ENCODE data around the gene TUBAL3.
A peak's percentile ranks its signal among the peaks of the same experiment; 100 is the strongest.
"Not testable (repeated sequence)": the region's sequence is repeated elsewhere in the genome, so short reads cannot be mapped to it uniquely, and the experiment has no call there.

The TUBAL3 gene

DNA sequence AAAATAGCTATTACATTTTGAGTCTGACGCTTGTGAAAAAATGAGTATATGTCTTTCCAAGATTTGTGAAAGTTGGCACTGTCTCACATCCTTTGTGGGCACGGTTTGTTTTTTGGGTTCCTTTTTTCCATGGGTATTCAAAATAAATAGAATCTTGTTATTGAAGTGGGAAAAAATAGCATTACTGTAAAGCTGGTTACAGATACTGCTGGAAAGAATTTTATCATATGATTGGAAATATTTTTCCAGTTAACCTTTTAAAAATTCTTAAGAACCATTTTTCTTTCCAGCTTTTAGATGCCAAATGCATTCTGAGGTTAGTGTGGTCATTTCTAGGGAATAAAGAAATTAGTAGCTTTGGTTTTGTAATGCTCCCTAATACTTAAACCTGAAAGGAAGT lies 19.1 kb upstream of the TUBAL3 start:
- DNase-seq (ENCODE audit: low spot score): no peak

DNA sequence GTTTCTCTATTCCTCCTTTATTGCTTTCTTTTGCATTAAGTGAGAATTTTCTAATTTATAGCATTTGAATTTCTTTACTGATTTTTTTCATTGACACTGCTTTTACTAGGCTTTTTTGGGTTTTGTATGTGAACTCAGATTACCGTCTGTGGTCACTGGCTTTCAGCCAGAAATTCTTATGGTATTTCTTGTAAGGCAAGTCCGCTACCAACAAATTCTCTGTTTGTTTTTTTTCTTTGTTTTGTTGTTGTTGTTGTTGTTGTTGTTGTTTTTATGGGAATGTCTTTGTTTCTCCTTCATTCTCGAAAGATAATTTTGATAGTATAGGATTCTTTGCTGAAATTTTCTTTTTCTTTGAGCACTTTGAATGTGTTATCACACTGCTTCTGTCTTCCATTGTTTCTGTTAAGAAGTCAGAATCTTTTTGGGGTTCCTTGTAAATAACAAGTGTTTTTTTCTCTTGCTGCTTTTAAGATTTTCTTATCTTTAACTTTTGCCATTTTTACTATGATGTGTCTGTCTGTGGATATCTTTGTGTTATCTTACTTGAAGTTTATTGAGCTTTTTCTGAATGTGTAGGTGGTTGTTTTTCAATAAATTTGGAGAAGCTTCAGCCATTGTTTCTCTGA lies 15.0 kb upstream of the TUBAL3 start:
- no peak for DNase-seq (ENCODE audit: low spot score)

DNA sequence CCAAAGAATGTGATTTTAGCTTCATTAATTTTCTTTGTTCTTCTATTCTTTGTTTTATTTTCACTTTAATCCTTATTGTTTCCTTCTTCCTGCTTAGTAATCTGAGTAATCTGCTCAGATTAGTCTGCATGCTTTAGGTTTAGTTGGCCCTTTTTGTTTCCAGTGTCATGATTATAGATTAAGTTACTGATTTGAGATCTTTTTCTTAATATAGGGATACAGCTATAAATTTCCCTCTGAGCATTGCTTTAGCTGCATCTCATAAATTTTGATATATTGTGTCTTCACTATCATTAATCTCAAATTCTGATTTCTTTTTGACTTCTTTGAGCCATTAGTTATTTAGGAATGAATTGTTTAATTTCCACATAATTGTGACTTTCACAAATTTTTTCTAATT lies 14.0 kb upstream of the TUBAL3 start:
- no peak for DNase-seq (ENCODE audit: low spot score)

DNA sequence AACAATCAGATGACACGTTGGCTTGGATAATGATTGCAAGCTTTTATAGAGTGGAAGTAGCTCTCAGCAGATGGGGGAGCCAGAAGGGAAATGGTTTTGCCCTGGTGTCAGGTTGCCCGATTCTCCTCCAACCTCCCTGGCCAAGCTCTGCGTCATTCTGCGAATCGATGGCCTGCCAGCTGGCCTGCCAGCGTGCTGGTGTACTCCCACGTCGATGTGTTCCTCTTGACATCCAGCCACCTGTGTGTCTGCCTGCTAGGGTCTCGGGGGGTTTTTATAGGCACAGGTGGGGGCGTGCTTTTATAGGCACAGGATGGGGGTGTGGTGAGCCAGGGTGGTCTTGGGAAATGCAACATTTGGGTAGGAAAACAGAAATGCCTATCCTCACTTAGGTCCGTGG lies 12.4 kb upstream of the TUBAL3 start:
- no peak for DNase-seq (ENCODE audit: low spot score)

DNA sequence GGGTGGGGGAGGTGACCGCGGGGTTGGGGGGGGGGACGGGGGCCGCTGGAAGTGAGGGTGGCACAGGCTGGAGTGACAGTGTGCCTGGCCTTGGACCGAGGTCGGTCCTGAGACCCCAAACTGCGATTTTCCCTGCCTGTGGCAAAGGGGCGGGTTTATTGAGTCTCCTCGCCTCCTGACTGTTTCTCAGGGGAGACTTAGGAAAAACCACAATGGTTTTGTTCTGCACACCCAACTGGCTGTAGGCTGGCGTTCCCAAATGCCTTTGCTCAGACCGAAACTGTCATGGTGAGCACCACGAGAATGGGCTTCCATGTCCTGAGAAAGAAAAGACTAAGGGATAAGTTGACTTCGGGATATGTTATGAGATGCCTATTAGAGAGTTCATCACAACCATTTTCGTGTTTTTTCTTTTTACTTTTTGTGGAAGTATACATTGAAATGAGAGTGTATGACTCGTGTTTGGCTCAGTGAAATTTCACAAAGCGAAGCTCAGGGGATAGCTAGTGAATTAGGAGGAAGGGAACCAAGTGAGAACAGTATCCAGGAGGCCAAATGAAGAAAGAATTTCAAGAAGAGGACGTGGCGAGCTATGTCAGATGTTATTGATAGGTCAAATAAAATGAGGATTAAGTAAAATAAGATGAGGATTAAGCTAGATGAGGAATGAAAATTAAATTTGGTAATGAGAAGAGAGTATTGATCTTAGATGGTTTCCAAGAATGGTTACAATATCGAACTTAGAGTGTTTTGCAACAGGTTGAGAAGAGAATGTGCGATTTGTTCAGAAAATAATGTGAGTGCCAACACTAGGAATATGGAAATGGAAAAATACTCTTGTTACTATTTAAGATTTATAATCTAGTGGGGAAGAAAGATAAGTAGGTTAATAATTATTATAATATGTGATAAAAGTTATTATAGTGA lies 8.6 kb upstream of the TUBAL3 start:
- peak; percentile 45 for DNase-seq (ENCODE audit: low spot score)

DNA sequence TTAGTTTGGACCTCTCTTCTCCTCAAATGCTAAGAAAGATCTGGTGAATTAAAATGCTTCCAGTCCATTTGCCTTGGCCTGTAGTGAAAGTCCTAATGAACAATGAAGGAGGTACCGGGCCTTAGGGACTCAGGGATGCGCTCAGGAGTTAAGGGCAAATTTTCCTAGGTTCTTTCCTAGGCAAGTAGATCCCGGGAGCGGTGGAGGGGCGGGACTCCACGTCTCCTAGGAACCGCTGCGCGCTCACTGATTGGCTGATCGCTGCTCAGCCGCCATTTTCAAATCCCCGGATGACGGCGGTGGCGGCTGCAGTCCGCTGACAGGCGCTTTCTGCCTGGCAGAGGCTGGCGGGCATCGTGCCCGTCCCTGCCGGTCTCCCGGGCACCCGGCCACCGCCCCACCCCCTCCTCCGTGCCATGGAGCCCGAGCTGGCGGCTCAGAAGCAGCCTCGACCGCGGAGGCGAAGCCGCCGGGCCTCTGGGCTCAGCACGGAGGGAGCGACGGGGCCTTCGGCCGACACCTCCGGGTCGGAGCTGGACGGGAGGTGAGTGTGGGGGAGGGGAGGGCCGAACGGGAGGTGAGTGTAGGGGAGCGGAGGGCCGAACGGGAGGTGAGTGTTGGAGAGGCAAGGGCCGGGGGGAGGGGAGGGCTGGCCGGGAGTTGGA lies 7.8 kb upstream of the TUBAL3 start, which contains the start of gene NET1:
Gene NET1 (plus strand): TSS at position 281 of the 665 bp plus-strand sequence. CDS start 136 bp downstream, at position 417.
- peak; percentile 100 for DNase-seq (ENCODE audit: low spot score)

DNA sequence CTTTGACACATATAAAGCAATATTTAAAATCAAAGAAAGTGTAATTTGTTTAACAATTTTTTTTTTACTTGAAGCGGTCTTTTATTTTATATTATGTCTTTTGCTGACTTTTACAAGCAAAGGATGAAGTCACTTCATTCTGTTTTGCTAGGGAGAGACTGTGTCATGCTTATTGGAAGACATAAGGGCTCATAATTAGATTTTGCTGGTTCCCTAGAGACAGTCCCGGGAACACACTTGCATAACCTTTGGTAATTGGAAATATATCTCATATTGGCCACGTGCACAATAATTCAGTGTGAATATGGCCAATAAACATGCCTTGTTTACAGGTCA lies 7.3 kb upstream of the TUBAL3 start:
- DNase-seq (ENCODE audit: low spot score): no peak

DNA sequence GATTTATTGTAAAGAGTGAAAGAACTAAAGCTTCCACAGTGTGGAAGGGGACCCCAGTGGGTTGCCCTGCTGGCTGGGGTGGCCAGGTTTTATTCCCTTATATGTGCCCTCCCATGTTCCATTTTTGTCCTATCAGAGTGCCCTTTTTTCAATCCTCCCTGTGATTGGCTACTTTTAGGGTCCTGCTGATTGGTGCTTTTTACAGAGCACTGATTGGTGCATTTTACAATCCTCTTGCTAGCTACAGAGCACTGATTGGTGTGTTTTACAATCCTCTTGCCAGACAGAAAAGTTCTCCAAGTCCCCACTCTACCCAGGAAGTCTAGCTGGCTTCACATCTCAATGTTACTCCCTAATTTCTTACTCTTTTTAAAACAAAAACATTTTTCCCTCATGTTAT lies 6.2 kb upstream of the TUBAL3 start:
- not testable (repeated sequence) for DNase-seq (ENCODE audit: low spot score)

DNA sequence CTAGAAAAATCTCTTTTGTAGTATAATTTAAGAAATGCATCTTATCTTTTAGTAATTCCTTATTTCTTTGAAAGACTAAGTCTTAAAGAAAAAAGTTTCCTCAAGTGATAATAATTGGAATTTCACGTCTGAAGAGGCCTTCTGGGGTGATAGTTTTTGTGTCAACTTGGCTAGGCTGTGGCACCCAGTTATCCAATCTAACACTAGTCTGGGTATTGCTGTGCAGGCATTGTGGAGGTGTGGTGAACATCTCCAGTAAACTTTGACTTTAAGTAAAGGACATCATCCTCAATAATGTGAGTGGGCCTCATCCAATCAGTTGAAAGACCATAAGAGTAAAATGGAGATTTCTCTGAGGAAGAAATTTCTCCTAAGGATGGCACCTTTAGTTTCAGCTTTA lies 2.3 kb upstream of the TUBAL3 start:
- no peak for DNase-seq (ENCODE audit: low spot score)

DNA sequence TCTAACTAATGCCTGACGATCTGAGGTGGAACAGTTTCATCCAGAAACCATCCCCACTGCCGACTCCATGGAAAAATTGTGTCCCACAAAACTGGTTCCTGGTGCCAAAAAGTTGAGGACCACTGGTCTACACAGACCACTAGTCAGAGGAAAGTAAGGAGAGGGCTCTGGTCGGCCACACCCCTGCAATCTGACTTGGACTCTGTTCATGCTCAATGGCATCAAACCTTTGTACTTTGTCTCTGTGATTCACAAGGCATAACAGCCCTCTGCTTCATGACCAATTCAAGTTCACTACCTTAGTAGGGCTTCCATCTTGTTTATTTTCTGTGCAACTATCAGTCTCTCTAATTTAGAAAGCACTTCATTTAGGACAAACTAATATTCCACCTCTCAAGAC lies 1.8 kb downstream of the TUBAL3 start:
- DNase-seq (ENCODE audit: low spot score): no peak

DNA sequence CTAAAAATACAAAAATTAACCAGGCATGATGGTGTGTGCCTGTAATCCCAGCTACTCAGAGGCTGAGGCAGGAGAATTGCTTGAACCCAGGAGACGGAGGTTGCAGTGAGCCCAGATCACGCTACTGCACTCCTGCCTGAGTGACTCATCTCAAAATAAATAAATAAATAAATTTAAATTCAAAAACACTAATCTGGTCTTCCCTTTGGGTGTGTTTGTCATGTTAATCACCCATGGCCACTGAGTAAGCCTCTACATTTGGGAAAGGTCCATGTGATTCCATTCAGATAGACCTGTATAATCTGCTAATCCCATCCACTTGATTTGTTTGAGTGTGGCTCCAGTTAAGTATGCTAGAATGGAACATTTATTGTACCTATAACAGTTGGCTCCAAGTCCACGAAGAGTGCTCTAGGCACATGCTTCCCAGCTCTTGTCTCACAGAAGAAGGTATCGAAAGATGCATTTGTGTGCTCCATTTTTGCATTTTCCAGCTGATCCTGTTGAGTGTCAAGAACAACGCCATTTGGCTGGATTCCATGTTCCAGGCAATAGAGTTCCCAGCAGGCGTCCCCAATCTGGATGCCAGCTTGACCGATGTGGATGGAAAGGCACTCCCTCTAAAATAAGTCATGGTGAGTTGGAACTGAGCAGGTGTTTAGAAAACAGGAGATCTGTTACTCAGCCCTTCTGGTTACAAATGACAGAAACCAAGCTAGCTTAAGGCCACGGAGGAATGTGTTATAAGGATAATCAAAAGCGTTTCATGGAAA lies 4.0 kb downstream of the TUBAL3 start:
- no peak for DNase-seq (ENCODE audit: low spot score)

DNA sequence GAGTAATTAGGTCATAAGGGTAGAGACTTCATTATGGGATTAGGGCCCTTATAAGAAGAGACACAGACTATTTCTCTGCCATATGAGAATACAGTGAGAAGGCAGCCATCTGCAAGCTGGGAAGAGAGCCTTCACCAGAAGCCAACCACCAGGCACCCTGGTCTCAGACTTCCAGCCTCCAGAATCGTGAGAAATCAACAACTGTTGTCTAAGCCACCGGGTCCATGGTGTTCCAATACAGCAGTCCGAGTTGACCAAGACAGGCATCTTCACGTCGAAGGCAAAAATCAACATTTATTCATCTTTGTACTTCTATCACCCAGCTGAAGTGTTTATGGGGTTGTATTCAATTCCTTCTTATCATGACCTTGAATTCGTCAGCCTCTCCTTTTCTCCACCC lies 5.3 kb downstream of the TUBAL3 start:
- DNase-seq (ENCODE audit: low spot score): no peak

DNA sequence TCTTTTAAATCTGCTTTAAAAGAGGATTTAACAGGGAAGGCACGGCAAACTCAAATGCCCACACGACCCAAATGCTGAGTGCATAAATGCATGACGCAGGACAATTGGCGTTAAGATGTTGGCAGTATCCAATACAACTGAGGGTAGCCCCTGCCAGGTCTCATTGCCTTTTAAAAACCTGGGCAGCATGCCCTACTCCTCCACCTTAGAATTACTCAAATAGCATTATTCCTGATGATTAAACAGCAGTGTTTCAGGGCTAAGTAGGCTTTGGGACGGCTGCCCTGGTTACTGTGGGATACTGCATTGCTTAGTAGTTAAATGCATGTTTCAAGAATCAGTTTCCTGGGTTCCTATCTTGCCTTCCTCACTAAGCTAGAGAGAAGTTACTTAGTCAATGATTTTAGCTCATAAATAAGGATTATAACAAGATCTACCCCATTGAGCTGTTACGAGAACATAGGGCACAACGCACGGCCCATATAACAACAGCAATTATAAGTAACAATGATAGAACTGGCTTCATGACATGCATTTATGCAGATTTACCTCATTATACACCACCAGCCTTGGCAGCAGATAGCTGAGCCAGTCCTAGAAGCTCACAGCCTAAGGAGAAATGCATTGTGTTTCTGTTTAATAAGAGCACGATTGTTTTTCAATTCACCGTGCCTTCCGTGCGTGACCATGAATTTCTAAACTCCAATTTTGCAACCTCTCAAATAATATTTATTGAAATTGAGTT lies 7.9 kb downstream of the TUBAL3 start:
- no peak for DNase-seq (ENCODE audit: low spot score)

DNA sequence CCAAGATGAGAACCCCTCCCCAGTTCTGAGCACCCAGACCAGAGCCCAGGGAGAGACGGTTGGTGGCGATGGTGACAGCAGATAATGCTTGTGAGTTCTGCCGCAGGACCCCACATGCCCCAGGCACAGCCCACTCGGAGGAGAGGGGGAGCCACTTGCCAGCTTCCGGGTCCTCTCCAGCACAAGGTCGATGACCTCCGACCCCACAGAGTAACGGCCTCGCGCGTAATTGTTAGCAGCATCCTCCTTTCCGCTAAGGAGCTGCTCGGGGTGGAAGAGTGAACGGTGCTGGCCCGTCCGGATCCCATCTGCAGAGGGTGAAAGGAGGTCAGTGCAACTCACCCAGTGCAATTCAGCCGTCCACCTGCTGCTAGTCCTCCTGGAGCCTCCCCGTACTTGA lies 9.5 kb downstream of the TUBAL3 start:
- no peak for DNase-seq (ENCODE audit: low spot score)

DNA sequence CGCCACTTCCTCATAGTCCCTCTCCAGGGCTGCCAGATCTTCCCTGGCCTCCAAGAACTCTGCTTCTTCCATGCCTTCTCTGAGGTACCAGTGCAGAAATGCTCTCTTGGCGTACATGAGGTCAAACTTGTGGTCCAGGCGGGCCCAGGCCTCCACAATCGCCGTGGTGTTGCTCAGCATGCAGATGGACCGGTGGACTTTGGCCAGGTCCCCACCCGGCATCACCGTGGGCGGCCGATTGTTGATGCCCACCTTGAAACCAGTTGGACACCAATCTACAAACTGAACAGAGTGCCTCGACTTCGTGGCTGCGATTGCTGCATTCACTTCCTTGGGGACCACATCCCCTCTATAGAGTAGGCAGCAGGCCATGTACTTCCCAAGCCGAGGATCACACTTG lies 11.1 kb downstream of the TUBAL3 start:
- DNase-seq (ENCODE audit: low spot score): no peak

DNA sequence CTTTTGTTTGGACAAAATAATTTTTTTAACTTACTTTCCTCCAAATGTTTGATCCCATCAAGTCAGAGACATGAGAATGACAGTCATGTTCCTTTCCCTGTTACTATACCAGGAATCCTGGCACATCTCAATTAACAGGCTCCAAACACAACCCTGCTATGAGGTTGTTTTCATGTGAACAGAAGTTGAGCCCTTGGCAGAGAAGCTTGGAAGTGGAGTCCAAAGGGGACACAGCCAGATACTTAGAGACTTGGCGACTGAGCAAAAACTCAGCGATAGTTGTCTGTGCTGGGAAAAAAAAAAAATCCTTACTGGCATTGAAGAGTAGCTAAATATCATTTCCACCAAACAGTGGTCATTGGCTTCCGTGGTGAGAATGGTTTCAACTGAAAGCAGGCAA lies 12.8 kb downstream of the TUBAL3 start:
- no peak for DNase-seq (ENCODE audit: low spot score)

DNA sequence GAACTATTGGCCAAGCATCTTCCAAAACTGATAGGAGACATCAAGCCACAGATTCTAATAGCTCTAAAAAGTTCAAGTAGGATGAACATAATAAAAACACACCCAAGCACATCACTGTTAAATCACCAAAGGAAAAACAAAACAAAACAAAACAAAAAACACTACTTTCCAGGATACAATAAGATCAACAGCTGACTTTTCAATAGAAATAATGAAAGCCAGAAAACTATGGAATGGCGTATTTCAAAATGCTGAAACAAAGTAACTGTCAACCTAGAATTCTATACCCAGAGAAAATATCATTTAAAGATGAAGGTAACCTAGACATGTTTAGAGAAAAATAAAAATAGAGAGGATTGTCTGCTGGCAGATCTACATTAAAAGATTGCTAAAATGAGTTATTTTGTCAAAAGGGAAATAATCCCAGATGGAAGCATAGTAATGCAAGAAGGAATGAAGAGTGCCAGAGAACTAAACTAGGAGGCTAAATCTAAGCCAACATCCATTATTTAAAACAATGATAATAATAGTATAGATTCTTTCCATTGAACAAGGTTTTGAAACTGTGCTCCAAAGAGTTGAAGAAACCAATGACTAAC lies 13.9 kb downstream of the TUBAL3 start:
- DNase-seq (ENCODE audit: low spot score): no peak

DNA sequence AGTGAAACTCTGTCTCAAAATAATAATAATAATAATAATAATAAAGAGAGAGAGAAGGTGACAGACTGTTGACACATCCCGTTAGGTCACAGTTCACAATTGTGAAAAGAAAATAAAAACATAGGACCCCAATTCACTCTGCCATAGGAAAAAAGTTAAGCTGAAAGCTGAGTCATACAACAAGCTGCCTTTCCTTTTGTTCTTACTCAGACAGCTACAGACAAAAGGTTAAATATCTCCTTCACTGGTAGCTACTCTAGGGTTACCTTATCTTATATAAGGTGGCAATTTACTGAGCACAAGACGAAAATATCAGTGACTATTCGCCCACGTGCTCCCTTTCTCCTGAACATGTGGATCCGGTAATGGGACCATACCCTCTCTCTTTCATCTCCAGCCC lies 17.5 kb downstream of the TUBAL3 start:
- DNase-seq (ENCODE audit: low spot score): no peak

DNA sequence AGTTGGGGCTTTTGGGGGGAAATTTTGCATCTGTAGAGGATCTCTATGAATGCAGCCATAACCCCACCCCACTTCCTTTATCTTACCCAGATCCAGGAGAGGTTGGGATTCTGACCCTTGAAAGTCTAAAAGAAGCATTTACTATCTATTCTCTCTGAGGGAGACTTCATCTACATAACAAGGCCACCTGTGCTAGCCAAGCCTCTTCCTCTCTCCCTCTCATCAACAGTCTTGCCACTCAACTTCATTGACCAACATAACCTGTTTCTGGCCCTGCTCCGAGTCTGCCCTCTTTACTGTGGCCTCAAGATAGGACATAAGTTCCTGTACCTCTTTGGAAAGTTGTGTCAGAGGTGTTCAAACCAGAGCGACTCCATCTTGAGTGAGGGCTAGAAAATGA lies 19.4 kb downstream of the TUBAL3 start:
- DNase-seq (ENCODE audit: low spot score): peak; percentile 43

DNA sequence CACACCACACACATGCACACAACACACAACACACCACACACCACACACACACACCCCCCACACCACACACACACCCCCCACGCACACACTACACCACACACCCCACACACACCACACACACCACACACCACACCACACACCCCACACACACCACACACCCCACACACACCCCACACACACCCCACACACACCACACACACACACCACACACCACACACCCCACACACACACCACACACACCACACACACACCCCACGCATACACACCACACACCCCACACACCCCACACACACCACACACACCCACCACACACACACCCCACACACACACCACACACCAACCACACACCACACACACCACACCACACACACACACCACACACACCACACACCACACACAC lies 23.4 kb downstream of the TUBAL3 start:
- no peak for DNase-seq (ENCODE audit: low spot score)

DNA sequence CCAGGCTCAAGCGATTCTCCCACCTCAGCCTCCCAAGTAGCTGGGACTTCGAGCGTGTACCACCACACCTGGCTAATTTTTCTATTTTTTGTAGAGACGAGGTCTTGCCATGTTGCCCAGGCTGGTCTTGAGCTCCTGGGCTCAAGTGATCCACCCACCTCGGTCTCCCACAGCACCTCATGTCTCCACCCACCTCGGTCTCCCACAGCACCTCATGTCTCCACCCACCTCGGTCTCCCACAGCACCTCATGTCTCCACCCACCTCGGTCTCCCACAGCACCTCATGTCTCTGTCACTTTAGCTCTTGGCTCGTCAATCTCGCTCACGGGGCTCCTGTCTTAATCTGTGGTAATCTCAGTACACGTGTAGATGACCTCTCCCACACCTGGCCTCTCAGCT lies 24.2 kb downstream of the TUBAL3 start:
- DNase-seq (ENCODE audit: low spot score): not testable (repeated sequence)
